ENCODE measurements around the gene SNX25. TPM values are rescaled to one million over a fixed set of nuclear protein-coding genes. Genes with fewer than 3 reads are reported as not detected.

SNX25 gene
- total and polyA plus RNA-seq, 4 donors: 18.3 to 33.5 (median 24.8) TPM

DNA sequence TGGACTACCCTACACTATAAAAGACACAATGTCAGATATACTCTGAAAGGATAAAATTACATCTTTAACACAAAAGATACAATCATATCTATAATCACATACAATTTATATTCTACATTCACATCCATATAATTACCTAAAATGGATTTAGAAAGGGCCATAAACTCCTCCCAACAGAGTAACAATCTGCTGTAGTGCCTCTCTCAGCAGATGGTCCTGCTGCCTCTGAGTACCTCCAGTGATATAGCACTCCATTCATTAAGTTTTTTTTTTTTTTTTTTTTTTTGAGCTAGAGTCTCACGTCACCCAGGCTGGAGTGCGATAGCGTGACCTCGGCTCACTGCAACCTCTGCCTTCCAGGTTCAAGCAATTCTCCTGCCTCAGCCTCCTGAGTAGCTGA lies 194.6 kb downstream of the SNX25 start:
- no peak overlapping the region for H3K27ac ChIP-seq (ENCODE audit: low read depth, low read length)
- H3K4me1 ChIP-seq (ENCODE audit: control insufficient read depth, insufficient read depth, low read length): no peaks in the 10 kb centered on the region
- DNase-seq (ENCODE audit: low read depth in 4 of 6, low spot score in 6 of 6): peak in 2 of 6 donors; percentile 40 to 88
- no CpG with 5 or more reads among the region's 4 CpGs for WGBS (ENCODE audit: insufficient coverage)
- H3K4me3 ChIP-seq (ENCODE audit: low read depth, low read length): no peak overlapping the region
- no peaks in the 10 kb centered on the region for H3K27me3 ChIP-seq (ENCODE audit: control insufficient read depth, insufficient read depth, low read length)
- peaks cover 25% of the 10 kb centered on the region for H3K36me3 ChIP-seq (ENCODE audit: control insufficient read depth, insufficient read depth, low read length)
- no peaks in the 10 kb centered on the region for H3K9me3 ChIP-seq (ENCODE audit: control insufficient read depth, insufficient read depth, low read length)

DNA sequence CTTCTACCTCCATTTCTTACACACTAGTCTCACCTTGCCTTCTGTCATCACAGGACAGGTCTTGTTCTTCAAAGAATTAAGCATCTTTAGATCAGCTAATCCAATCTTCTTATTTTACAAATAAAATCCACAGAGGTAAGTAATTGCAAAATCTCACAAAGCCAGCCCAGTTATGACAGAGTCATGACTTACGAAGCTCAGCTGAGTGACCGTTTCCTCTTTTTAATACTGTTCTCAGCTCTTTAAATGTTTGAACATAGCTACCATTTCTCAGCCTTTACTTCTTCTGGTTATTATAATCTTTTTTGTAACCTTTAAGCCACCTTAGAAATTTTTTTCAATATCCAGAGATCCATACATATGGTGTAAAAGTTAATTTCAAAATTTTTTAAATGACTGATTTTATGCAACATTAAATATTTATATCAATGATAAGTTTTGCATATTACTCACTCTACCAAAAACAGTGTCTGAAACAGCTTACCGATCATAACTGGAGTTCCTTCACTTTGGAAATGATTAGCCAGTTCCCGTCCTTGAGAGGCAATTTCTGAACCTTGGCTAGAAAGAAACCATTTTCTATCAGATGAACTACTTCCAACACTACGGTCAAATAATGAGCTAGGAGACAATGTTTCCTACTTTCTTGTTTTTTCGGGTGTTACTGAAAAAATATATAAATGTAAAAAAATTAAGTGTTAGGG lies 196.1 kb downstream of the SNX25 start:
- Histone ChIP-seq H3K9me3 (ENCODE audit: control insufficient read depth, insufficient read depth, low read length) (no peaks in the 10 kb centered on the region), H3K36me3 (ENCODE audit: control insufficient read depth, insufficient read depth, low read length) (peaks cover 26% of the 10 kb centered on the region), H3K4me1 (ENCODE audit: control insufficient read depth, insufficient read depth, low read length) (no peaks in the 10 kb centered on the region), H3K27me3 (ENCODE audit: control insufficient read depth, insufficient read depth, low read length) (no peaks in the 10 kb centered on the region), H3K27ac (ENCODE audit: low read depth, low read length) (no peak overlapping the region), H3K4me3 (ENCODE audit: low read depth, low read length) (no peak overlapping the region)
- DNase-seq (ENCODE audit: low read depth in 4 of 6, low spot score in 6 of 6): no peak
- WGBS (ENCODE audit: insufficient coverage): 100% methylated on average over 1 of the region's 6 CpGs

DNA sequence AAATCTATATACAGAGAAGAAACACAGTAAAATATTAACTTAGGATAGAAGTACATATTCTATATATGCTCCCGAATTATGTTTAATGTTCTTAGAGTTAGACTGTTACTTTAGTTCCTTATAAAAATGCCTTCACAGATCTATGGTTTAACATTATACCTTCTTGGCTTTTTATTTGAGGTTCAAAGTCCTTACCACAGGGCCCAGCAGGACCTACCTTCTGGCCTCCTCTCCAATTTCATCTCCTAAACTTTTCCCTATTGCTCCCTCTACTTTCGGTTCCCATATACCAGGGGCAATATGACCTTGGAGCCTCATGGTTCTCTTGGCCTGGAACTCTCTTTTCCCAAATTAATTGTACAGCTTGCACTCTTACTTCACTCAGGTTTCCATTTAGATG lies 199.0 kb downstream of the SNX25 start:
- WGBS (ENCODE audit: insufficient coverage): 100% methylated on average over 1 of the region's 2 CpGs
- Histone ChIP-seq H3K36me3 (ENCODE audit: control insufficient read depth, insufficient read depth, low read length) (peaks cover 36% of the 10 kb centered on the region), H3K9me3 (ENCODE audit: control insufficient read depth, insufficient read depth, low read length) (no peaks in the 10 kb centered on the region), H3K27me3 (ENCODE audit: control insufficient read depth, insufficient read depth, low read length) (no peaks in the 10 kb centered on the region), H3K27ac (ENCODE audit: low read depth, low read length) (no peak overlapping the region), H3K4me1 (ENCODE audit: control insufficient read depth, insufficient read depth, low read length) (no peaks in the 10 kb centered on the region), H3K4me3 (ENCODE audit: low read depth, low read length) (no peak overlapping the region)
- no peak for DNase-seq (ENCODE audit: low read depth in 4 of 6, low spot score in 6 of 6)

DNA sequence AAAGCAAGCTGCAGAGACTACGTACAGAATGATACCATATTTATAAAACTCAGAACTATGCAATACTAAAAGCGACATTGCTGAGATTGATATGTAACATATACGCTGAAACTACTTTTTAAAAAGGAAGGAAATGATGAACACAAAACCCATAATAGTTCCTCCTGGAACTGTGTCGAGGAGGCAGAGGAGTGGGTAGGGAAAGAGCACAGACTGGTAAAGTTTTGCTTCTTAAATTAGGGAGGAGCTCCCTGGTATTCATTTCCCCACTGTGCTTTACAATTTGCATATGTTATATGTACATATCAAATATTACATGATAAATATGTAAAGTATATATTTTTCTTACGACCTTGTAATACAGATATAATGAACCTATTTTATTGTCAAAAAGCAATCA lies 202.5 kb downstream of the SNX25 start:
- H3K27ac ChIP-seq (ENCODE audit: low read depth, low read length): no peak overlapping the region
- no peak overlapping the region for H3K4me3 ChIP-seq (ENCODE audit: low read depth, low read length)
- DNase-seq (ENCODE audit: low read depth in 4 of 6, low spot score in 6 of 6): no peak
- no peaks in the 10 kb centered on the region for H3K27me3 ChIP-seq (ENCODE audit: control insufficient read depth, insufficient read depth, low read length)
- H3K9me3 ChIP-seq (ENCODE audit: control insufficient read depth, insufficient read depth, low read length): no peaks in the 10 kb centered on the region
- WGBS (ENCODE audit: insufficient coverage): no CpG with 5 or more reads among the region's 5 CpGs
- no peaks in the 10 kb centered on the region for H3K4me1 ChIP-seq (ENCODE audit: control insufficient read depth, insufficient read depth, low read length)
- peaks cover 16% of the 10 kb centered on the region for H3K36me3 ChIP-seq (ENCODE audit: control insufficient read depth, insufficient read depth, low read length)

DNA sequence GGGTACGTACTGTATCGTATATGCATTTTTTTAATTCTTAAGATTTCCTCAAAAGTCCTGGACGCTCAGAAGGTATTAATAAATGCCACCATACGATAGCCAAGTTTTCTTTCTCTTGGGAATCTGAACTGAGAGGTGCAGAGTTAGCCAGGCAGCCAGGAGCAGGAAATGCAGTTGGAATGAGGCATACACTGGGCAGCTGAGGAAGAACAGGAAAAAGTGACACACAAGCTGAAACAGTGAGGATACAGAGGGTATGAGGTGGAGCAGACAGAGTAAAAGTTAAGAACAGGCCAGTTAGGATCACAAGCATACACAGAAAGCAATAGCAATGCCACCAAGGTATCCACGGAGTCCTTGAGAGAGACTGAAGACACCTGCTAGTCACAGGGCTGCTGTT lies 203.0 kb downstream of the SNX25 start:
- no peak for DNase-seq (ENCODE audit: low read depth in 4 of 6, low spot score in 6 of 6)
- H3K4me3 ChIP-seq (ENCODE audit: low read depth, low read length): no peak overlapping the region
- H3K9me3 ChIP-seq (ENCODE audit: control insufficient read depth, insufficient read depth, low read length): no peaks in the 10 kb centered on the region
- H3K4me1 ChIP-seq (ENCODE audit: control insufficient read depth, insufficient read depth, low read length): no peaks in the 10 kb centered on the region
- no peak overlapping the region for H3K27ac ChIP-seq (ENCODE audit: low read depth, low read length)
- 100% methylated on average over 5 of the region's 5 CpGs for WGBS (ENCODE audit: insufficient coverage)
- H3K36me3 ChIP-seq (ENCODE audit: control insufficient read depth, insufficient read depth, low read length): peaks cover 16% of the 10 kb centered on the region
- H3K27me3 ChIP-seq (ENCODE audit: control insufficient read depth, insufficient read depth, low read length): no peaks in the 10 kb centered on the region

Other genes with a start within 250 kb of the SNX25 start
- not detected for gene HELT, start 191.1 kb upstream of the SNX25 start, total RNA-seq
- gene HELT, start 191.1 kb upstream of the SNX25 start, polyA plus RNA-seq (ENCODE audit: insufficient read length in 2 of 2): not detected
- gene SLC25A4, start 66.3 kb upstream of the SNX25 start, total RNA-seq: 10 to 100 TPM; 42.0 to 44.1 TPM
- 100 to 1,000 TPM; 107 to 117 TPM for gene SLC25A4, start 66.3 kb upstream of the SNX25 start, polyA plus RNA-seq (ENCODE audit: insufficient read length in 2 of 2)
- 10 to 100 TPM; 25.9 to 48.0 TPM for gene CFAP97, start 5.6 kb upstream of the SNX25 start, total RNA-seq
- 10 to 100 TPM; 25.5 to 41.1 TPM for gene CFAP97, start 5.6 kb upstream of the SNX25 start, polyA plus RNA-seq (ENCODE audit: insufficient read length in 2 of 2)
- 1 to 10 TPM; 8.0 to 9.2 TPM for gene LRP2BP, start 186.3 kb downstream of the SNX25 start, total RNA-seq
- gene LRP2BP, start 186.3 kb downstream of the SNX25 start, polyA plus RNA-seq (ENCODE audit: insufficient read length in 2 of 2): 10 to 100 TPM; 14.1 to 14.9 TPM
- gene ANKRD37, start 187.2 kb downstream of the SNX25 start, total RNA-seq: 10 to 100 TPM; 17.5 to 28.6 TPM
- gene ANKRD37, start 187.2 kb downstream of the SNX25 start, polyA plus RNA-seq (ENCODE audit: insufficient read length in 2 of 2): 10 to 100 TPM; 20.9 to 24.7 TPM
- 10 to 100 TPM; 52.9 to 83.3 TPM for gene UFSP2, start 216.4 kb downstream of the SNX25 start, total RNA-seq
- 10 to 100 TPM; 35.9 to 47.9 TPM for gene UFSP2, start 216.4 kb downstream of the SNX25 start, polyA plus RNA-seq (ENCODE audit: insufficient read length in 2 of 2)